ACC112 (cell line): ENCODE results near the gene LAGE3.

Source experiments
- H2AFZ ChIP-seq: fragments of 200-600 bp; sonication (generic); one replicate; pipeline ENCODE4 v1.6.0; 2017; ENCODE audit warnings: antibody characterized with exemption, low read length; ENCODE audit not compliant: unreplicated experiment
- H3K27ac ChIP-seq: fragments of 200-600 bp; sonication (generic); 2 replicates; pipeline ENCODE4 v1.5.1; 2014; ENCODE audit warnings: low read depth, mild to moderate bottlenecking, antibody characterized with exemption, low read length, moderate library complexity
- H3K27me3 ChIP-seq: fragments of 200-600 bp; sonication (generic); 2 replicates; pipeline ENCODE4 v1.6.1; 2014; ENCODE audit warnings: mild to moderate bottlenecking, antibody characterized with exemption, low read length, moderate library complexity, mixed read lengths; ENCODE audit not compliant: insufficient read depth
- H3K36me3 ChIP-seq: fragments of 200-600 bp; sonication (generic); 2 replicates; pipeline ENCODE4 v1.6.1; 2016; ENCODE audit warnings: mild to moderate bottlenecking, antibody characterized with exemption, low read length, moderate library complexity, mixed read lengths; ENCODE audit not compliant: insufficient read depth
- H3K4me1 ChIP-seq: fragments of 200-600 bp; sonication (generic); one replicate; pipeline ENCODE4 v1.6.1; 2016; ENCODE audit warnings: low read length, mixed read lengths; ENCODE audit not compliant: insufficient read depth, unreplicated experiment, control insufficient read depth
- H3K4me3 ChIP-seq: fragments of 200-600 bp; sonication (generic); 2 replicates; pipeline ENCODE4 v1.5.1; 2014; ENCODE audit warnings: mild to moderate bottlenecking, low read depth, low read length
- H3K79me2 ChIP-seq: fragments of 200-600 bp; sonication (generic); one replicate; pipeline ENCODE4 v1.6.0; 2016; ENCODE audit warnings: low read length; ENCODE audit not compliant: control insufficient read depth, unreplicated experiment, insufficient read depth

The LAGE3 gene, protein sequence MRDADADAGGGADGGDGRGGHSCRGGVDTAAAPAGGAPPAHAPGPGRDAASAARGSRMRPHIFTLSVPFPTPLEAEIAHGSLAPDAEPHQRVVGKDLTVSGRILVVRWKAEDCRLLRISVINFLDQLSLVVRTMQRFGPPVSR

DNA sequence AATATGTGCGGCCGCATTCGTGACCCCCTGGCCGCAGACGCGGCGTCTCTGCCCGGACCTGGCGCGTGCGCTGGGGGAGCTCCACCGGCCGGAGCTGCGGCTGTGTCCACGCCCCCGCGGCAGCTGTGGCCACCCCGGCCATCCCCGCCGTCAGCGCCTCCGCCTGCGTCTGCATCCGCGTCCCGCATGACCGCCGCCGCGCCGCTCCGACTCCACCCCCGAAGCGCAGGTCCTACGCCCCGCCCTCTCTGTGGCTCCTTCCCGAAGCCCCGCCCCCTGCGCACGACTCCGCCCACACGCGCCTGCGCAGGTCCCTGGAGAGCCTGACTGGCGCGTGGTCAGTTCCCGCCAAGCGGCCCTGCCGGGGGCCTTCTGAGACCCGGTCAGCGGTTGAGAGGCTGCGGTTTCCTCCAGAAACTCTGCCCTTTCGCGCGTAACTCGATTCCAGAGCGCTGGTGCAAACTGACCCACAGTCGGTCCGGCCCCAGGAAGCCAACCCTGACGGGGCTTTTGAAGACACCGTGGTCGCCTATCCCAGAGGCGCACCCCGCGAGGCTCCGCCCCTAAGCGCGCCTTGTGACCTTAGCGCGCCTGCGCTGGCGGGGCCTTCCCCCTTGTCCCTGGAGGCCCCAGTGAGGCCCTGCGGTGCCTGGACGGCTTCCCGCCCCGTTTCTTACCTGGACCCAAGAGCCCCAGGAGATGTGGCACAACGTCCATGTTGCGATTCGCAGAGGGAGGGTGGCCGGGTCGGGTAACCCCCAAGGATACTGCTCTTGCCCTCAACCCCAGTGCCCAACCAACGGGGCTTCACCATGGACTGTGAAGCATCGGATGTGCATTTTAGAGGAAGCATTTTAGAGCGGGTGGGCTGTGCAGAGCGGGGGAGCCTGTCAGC, at the start of gene LAGE3:
Gene LAGE3, minus strand, starts transcription at position 554 of the 895 bp plus-strand sequence. Its CDS starts 366 bp downstream, at position 188.
- Histone ChIP-seq H3K27ac (peak within 1 kb of the TSS; percentile 92), H2AFZ (peak within 1 kb of the TSS; percentile 38), H3K4me3 (peak within 1 kb of the TSS; percentile 80), H3K27me3 (no peaks in the 10 kb centered on the region), H3K36me3 (no peaks in the 10 kb centered on the region), H3K4me1 (peaks cover 4% of the 10 kb centered on the region), H3K79me2 (no peaks in the 10 kb centered on the region)

- Histone ChIP-seq H3K27ac (peak overlapping the region; percentile 70), H3K27me3 (no peaks in the 10 kb centered on the region), H3K4me3 (peak overlapping the region; percentile 58; the same call in 1 of the 2 replicates), H2AFZ (no peak overlapping the region), H3K4me1 (peaks cover 16% of the 10 kb centered on the region), H3K36me3 (no peaks in the 10 kb centered on the region), H3K79me2 (no peaks in the 10 kb centered on the region)
Observed at GRCh38 chrX:154526901-154527675, 48.0 kb upstream of the LAGE3 start.

DNA sequence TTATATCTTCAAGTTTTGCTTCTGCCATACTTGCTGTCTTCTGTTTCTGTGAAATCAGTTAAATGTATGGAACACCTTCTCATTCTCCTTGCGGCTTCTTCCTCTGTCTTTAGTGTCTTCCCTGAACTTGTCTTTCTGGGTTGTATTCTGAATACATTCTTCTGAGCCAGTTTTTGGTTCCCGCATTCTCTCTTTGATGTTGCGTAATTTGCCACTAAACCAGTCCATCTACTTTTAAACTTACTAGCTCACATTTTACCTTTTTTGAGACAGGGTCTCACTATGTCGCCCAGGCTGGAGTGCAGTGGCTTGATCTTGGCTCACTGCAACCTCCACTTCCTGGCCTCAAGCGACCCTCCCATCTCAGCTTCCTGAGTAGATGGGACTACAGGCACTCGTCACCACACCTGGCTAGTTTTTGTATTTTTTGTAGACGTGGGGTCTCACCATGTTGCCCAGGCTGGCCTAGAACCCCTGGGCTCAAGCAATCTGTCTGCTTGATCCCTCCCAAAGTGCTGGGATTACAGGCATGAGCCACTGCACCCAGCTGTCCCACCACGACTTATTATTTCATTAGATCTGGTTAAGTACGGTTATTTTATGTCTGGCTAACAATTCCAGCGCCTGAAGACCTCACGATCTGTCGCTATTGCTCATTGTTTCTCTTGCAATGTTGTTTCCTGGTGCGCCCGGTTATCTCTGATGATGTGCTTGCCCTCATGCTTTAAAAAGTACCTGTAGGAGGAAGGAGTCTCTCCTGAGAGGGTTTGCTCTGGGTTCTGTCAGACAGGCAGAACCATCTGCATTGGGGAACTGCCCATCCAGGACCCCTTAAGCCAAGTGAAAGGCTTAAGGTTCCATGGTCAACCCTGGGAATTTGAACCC, 46.8 kb upstream of the LAGE3 start:
- Histone ChIP-seq H3K27me3 (no peaks in the 10 kb centered on the region), H3K4me1 (peaks cover 13% of the 10 kb centered on the region), H3K36me3 (no peaks in the 10 kb centered on the region), H3K27ac (no peak overlapping the region), H2AFZ (no peak overlapping the region), H3K79me2 (no peaks in the 10 kb centered on the region), H3K4me3 (no peak overlapping the region)

DNA sequence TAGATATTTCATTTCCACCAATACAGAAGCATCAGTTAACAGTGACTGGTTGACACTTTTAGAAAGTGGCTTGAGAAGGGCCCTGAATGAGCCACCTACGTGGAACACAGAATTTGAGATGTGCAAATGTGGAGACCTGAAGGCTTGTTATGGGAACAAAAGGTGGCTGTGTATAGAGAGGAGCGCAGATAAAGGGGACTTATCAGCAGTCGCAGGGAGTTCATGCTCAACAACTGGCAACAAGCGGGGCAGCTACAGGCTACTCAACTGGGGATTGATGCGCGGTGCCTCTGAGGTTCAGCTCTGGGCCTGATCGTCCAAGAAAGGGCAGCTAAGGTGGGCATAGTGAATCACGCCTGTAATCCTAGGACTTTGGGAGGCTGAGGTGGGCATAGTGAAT, 40.3 kb upstream of the LAGE3 start:
- Histone ChIP-seq H3K79me2 (peaks cover 8% of the 10 kb centered on the region), H3K27me3 (no peaks in the 10 kb centered on the region), H3K36me3 (no peaks in the 10 kb centered on the region), H3K4me1 (no peaks in the 10 kb centered on the region), H2AFZ (no peak overlapping the region), H3K27ac (no peak overlapping the region), H3K4me3 (no peak overlapping the region)

DNA sequence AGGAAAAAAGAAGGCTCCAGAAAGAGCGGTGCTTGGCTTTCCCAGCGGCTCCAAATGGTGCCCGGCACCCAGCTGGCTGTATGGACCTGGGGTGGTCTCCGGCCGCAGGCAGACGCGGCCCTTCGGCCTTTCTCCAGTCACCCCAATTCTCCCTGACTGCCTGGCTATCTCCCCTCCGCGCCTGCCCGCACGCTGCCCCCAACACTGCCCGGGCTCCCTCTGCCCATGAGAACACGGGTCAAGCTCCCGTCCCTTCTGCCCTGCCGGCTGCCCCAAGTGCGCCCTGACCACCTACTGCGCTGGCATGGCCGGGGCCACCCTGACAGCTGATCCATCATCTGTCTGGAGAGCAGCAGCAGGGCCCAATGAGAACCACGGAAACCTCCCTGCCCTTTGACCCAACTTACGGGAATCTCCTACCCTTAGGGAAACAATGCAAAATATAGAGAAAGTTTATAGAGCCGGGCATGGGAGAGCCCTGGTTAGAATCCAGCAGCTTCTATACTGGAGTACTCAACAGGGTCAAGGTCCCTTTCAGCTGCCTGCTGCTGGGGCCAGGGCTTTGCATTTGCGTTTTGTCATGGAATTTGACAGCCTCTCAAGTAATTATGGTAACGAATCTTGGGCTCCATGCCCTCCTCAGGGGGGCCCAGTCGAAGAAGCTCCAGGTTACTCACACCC, 38.2 kb upstream of the LAGE3 start:
- Histone ChIP-seq H3K79me2 (peaks cover 8% of the 10 kb centered on the region), H3K4me3 (peak overlapping the region; percentile 84), H3K4me1 (no peaks in the 10 kb centered on the region), H3K27ac (peak overlapping the region; percentile 53; the same call in 1 of the 2 replicates), H3K36me3 (no peaks in the 10 kb centered on the region), H3K27me3 (no peaks in the 10 kb centered on the region), H2AFZ (peak overlapping the region; percentile 91)

- Histone ChIP-seq H2AFZ (peak overlapping the region; percentile 91), H3K36me3 (no peaks in the 10 kb centered on the region), H3K4me3 (peak overlapping the region; percentile 84), H3K4me1 (no peaks in the 10 kb centered on the region), H3K79me2 (peaks cover 8% of the 10 kb centered on the region), H3K27ac (peak overlapping the region; percentile 53), H3K27me3 (no peaks in the 10 kb centered on the region)
Observed at GRCh38 chrX:154516656-154517100, 37.6 kb upstream of the LAGE3 start.

GRCh38 chrX:154515966-154516655, 37.0 kb upstream of the LAGE3 start, which contains the start of gene FAM3A:
Gene FAM3A, minus strand, starts transcription at chrX:154516232. Its CDS starts 460 bp downstream, at chrX:154515772.
- H2AFZ ChIP-seq = peak within 1 kb of the TSS; percentile 91
- H3K4me1 ChIP-seq = no peaks in the 10 kb centered on the region
- H3K4me3 ChIP-seq = peak within 1 kb of the TSS; percentile 84
- peak within 1 kb of the TSS; percentile 53 for H3K27ac ChIP-seq
- H3K79me2 ChIP-seq = peaks cover 8% of the 10 kb centered on the region
- no peaks in the 10 kb centered on the region for H3K27me3 ChIP-seq
- H3K36me3 ChIP-seq = no peaks in the 10 kb centered on the region

- no peak overlapping the region for H2AFZ ChIP-seq
- H3K36me3 ChIP-seq = no peaks in the 10 kb centered on the region
- peak overlapping the region; percentile 33; the same call in 1 of the 2 replicates for H3K27ac ChIP-seq
- peak overlapping the region; percentile 78 for H3K4me3 ChIP-seq
- peaks cover 8% of the 10 kb centered on the region for H3K79me2 ChIP-seq
- no peaks in the 10 kb centered on the region for H3K27me3 ChIP-seq
- no peaks in the 10 kb centered on the region for H3K4me1 ChIP-seq
Observed at GRCh38 chrX:154515090-154515965, 36.2 kb upstream of the LAGE3 start.
